ENCODE results near the gene COL4A1. TPM values are rescaled to one million over a fixed set of nuclear protein-coding genes. Genes with fewer than 3 reads are reported as not detected.

The COL4A1 gene
- total and polyA plus RNA-seq, 11 donors = 52.6 to 428 (median 184) TPM

DNA sequence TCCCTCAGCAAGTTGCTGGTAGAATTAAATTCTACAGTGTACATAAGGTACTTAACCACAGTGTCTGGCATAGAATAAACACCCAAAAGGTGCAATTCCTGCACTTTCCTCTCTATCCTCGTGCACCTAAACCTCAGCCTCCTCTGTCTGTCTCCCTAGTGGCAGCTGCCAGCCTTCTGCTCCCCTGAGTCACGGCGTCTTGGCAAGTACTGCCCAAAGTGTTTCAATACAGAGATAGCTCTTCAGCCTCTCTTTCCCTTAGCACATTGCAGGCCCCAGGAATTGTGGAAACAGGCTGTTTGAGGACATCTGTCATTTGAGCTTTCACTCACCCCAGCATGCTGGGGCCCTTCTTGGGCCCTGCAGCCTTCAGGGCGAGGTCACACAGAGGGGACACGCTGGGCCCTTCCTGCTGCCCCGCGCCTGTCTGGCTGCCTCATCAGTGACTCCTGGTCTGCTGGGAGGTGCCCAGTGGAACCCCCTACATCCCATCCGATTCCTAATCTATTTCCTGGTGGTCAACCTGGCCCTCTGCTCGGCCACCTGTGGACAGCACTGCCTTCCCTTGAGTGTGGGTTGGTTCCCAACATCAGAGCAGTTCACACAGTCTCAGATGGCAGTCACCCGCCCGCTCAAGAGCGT is 19.4 kb upstream of the COL4A1 start:
- DNase-seq (peak in 2 of 5 donors; percentile 56 to 74), ATAC-seq (peak in 3 of 4 donors; percentile 33 to 66 (median 60))
- Histone ChIP-seq H3K4me3 (no peak overlapping the region), H3K4me1 (peaks cover 31 to 100% (median 77%) of the 10 kb centered on the region in 12 donors), H3K9me3 (no peaks in the 10 kb centered on the region), H3K27me3 (no peaks in the 10 kb centered on the region), H3K27ac (peak overlapping the region in 11 of 12 donors; percentile 20 to 95 (median 47)), H3K36me3 (peaks cover 0 to 6% (median 0%) of the 10 kb centered on the region in 9 donors)
- intact Hi-C loops (cut with DNase I) = no loop called here
- no peak for TF ChIP-seq POLR2A (IDR thresholded peaks at IDR 0.05)
- TF ChIP-seq, protein P1, sequence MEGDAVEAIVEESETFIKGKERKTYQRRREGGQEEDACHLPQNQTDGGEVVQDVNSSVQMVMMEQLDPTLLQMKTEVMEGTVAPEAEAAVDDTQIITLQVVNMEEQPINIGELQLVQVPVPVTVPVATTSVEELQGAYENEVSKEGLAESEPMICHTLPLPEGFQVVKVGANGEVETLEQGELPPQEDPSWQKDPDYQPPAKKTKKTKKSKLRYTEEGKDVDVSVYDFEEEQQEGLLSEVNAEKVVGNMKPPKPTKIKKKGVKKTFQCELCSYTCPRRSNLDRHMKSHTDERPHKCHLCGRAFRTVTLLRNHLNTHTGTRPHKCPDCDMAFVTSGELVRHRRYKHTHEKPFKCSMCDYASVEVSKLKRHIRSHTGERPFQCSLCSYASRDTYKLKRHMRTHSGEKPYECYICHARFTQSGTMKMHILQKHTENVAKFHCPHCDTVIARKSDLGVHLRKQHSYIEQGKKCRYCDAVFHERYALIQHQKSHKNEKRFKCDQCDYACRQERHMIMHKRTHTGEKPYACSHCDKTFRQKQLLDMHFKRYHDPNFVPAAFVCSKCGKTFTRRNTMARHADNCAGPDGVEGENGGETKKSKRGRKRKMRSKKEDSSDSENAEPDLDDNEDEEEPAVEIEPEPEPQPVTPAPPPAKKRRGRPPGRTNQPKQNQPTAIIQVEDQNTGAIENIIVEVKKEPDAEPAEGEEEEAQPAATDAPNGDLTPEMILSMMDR (IDR thresholded peaks at IDR 0.05) = no peak
- 52 to 69% (median 60%) methylated on average over 11 to 12 of the region's 12 CpGs for WGBS, 4 donors

DNA sequence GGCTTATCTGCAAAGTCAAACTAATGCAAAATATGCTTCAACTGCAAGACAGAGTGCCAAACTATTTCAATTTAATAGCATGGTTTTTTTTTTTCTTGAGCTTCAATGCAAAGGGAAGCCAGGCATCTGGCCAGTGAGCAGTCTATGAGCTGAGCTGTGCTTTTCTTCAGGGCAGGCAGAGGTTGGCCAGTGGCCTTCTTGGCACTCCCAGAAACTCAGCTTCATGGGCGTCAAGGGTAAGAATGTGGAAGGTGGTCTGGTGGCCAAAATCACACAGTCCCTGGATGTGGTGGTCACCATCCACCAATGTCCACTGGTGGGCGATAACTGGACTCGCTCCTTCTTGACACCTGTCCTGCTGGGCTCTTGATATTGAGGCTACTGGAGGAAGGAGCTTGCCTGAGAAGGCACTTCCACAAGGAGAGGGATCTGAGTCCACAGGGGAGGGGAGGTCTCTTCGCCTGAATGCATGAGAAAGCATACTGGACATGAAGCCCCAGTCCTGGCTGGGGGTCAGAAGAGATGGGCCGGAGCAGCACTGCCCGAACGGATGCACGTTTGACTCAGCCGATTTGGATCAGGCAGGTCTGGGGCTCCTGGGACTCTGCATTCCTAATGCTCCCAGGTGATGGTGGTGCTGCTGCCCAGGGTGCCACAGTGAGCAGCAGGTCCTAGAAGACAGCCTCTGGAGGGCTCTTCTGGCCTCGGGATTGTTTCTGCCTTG is 17.2 kb upstream of the COL4A1 start:
- Histone ChIP-seq H3K4me3 (no peak overlapping the region), H3K9me3 (no peaks in the 10 kb centered on the region), H3K27me3 (no peaks in the 10 kb centered on the region), H3K4me1 (peaks cover 39 to 100% (median 80%) of the 10 kb centered on the region in 12 donors), H3K27ac (peak overlapping the region in 5 of 12 donors; percentile 17 to 95 (median 39)), H3K36me3 (no peaks in the 10 kb centered on the region)
- intact Hi-C loops (cut with DNase I) = loop anchor here in 1 of 10 donors (5.0 kb wide), 1 partner anchor 88 kb away; no protein-coding TSS in a partner anchor
- WGBS, 4 donors = 67 to 90% (median 73%) methylated on average over 4 to 10 of the region's 10 CpGs
- ATAC-seq (no peak), DNase-seq (no peak)
- TF ChIP-seq, protein P1 (IDR thresholded peaks at IDR 0.05) = no peak

DNA sequence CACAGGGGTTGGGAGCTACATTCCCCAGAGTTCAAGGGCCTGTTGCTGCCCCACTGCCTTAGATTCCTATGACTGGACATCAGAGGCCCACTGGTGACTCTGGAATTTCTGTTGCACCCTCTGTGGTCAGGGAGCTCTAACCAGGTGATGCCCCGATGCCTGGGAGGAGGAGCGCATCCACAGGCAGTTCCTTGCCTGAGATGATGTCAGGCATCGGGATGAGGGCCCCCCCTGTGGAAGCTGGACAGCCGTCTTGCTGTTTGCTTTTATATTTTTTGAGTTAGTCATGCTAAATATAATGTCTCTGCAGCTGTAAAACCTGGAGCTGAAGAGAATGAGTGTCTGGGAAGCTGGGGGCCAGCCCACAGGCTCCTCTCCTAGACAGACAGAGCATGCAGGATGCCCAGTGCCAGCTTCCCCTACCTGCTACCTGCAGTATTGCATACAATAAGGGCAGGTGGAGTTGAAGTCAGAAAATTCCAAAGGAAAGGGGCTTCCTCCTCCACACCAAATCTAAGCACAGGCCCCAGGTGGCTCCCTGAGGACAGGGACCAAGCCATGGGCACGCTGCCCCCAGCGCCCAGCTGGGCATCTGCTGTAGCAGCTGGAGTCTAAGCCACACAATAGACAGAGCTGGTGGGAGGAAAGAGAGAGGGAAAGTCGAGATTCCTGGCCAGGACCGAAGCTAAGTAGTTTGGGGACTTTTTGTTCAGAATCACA is 16.4 kb upstream of the COL4A1 start:
- Histone ChIP-seq H3K4me3 (no peak overlapping the region), H3K27ac (peak overlapping the region in 1 of 12 donors; percentile 95), H3K4me1 (peaks cover 39 to 100% (median 84%) of the 10 kb centered on the region in 12 donors), H3K9me3 (no peaks in the 10 kb centered on the region), H3K27me3 (no peaks in the 10 kb centered on the region), H3K36me3 (peaks cover 0 to 3% (median 0%) of the 10 kb centered on the region in 9 donors)
- TF ChIP-seq, protein P1 (IDR thresholded peaks at IDR 0.05) = no peak
- no peak for TF ChIP-seq POLR2A (IDR thresholded peaks at IDR 0.05)
- DNase-seq (no peak), ATAC-seq (no peak)
- 71 to 81% (median 73%) methylated on average over 8 of the region's 8 CpGs for WGBS, 4 donors
- intact Hi-C loops (cut with DNase I) = loop anchor here in 1 of 10 donors (5.0 kb wide), 1 partner anchor 89 kb away; no protein-coding TSS in a partner anchor

All from heart left ventricle (tissue), 16 donors.